DMS53 treated with DMSO at 0.1 percent for 48 hours (cell line): ENCODE results near the gene C19orf81.

Experiments
- DNase-seq: peaks from one replicate; lab custom pipeline; 2025; ENCODE audit not compliant: unreplicated experiment; lab: John Stamatoyannopoulos, UW

C19orf81 gene

DNA sequence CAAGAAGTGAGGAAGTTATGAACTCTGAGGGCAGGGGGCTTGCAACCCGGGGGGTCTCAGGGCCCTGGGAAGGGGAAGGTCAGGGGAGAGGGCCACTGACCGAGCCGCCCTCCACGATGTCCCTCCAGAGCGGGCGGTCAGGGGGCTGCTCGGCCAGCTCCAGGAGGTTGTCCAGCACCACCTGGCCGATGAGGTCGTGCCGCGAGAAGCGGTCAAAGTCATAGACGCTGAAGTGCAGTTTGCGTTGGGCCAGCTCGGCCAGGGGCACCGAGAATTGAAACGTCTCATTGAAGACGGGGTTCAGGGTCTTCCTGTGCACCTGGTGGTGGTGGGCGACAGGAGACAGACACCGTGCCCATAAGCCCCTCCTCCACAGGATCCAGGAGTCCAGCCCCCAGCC lies 20.1 kb upstream of the C19orf81 start:
- no peak for DNase-seq

- DNase-seq: no peak
These were observed 19.4 kb upstream of the C19orf81 start for GRCh38 chr19:50629801-50630200.

DNA sequence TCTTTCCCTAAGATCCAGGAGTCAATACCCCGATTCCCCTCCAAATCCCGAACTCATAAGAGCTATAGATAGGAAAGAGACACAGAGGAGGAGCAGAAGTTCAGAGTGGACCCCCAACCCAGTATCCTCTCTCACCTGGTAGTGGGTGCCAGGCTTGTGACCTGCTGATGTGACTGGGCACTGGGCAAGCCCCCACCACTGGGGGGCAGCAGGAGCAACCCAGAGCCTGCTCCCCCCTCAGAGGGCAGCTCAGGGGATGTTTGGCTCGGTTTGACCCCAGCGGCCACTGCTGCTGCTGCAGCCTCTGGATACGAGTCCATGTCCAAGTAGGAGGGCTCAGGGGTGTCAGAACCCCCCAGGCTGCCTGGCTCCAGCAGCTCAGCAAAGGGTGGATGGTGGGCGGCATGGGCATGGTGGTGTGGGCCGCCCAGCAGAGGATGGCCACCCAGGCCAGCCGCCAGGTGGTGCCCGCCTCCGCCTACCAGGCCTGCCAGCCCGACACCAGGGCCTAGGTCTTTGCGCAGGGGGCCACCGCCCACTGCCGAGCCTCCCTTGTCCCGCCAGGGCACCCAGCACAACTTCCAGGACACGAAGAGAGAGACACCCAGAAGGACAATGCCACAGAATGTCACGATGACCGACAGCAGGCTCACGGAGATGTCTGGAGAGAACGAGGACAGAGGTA lies 17.0 kb upstream of the C19orf81 start:
- DNase-seq: no peak

DNA sequence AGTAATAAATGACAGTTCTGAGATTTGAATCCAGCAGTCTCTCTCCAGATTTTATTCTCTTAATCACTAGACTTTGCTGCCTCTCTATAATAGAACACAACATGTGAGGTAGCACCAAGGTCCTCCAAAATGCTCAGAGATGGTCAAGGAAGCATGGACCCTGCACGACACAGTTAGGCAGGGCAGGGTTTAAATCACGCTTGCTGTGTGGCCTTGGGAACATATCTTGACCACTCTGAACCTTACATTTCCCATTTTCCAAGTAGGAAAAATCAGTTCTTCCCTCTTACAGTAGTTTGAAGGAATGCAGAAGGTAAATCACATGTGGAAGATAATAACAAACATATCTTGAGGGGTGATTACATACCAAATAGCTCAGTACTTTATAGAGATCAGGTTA lies 15.9 kb upstream of the C19orf81 start:
- DNase-seq: no peak

- no peak for DNase-seq
These were observed 15.3 kb upstream of the C19orf81 start for GRCh38 chr19:50633973-50634372.

- DNase-seq: no peak
These were observed 12.7 kb upstream of the C19orf81 start for GRCh38 chr19:50636317-50637085.

- DNase-seq: no peak
These were observed 10.6 kb upstream of the C19orf81 start for GRCh38 chr19:50638600-50638999.

DNA sequence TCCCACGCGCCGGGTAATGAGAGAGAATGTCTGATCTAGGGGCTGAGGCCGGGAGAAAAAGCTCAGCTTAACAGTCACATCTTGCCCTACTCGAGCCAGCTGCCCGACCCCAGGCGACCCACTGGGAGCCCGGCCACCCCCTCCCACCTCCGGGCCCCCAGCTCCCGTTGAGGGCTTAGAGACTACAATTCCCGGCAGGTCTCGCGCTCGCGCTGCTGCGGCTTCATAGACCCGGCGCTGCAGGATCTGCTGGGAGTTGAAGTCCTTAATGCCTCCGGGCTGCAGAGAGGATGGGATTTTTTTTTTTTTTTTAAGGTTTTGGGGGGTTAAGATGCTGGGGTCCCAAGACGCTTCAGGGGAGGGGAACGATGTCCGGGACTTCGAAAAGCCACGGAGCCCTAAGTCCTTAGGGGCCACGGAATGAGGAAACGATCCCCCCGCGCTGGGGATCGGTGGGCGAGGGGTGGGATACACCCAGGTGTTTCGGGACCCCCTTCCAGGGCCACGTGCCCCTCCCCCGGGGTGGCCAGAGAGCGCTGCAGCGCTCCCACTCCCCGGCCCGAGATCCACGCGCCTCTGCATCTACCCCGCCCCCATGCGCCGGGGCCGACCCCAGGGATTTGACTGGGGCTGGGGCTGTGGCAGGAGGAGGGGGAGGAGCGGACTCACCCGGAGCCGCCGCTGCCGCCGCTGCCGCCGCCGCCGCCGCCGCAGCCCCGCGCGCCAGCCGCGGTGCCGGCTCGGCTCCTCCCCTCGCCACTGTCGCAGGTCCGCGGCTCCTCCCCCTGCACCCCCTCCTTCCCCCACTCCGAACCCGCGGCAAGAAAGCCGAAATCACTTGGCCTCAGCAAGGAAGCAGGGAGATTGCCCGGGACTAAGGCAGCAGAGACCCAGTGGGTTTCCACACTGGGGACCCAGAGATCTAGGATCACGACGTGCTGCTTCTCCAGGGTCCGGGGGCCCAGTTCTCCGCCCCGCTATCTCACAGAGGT lies 9.8 kb upstream of the C19orf81 start, which contains the start of gene SYT3:
Gene SYT3 (minus strand): TSS at position 761 of the 992 bp plus-strand sequence. CDS start 2,470 bp downstream, outside the sequence.
- no peak for DNase-seq

- DNase-seq: no peak
These were observed 8.9 kb upstream of the C19orf81 start for GRCh38 chr19:50640368-50640767.

- DNase-seq: no peak
These were observed 4.8 kb upstream of the C19orf81 start for GRCh38 chr19:50644315-50644915.

- DNase-seq: no peak
These were observed 4.1 kb upstream of the C19orf81 start for GRCh38 chr19:50645107-50645506.

GRCh38 chr19:50646074-50646807 lies 3.0 kb upstream of the C19orf81 start:
- DNase-seq: no peak

- no peak for DNase-seq
These were observed 1.2 kb upstream of the C19orf81 start for GRCh38 chr19:50647879-50648615.

GRCh38 chr19:50648659-50649058 lies 586 bp upstream of the C19orf81 start:
- no peak for DNase-seq

GRCh38 chr19:50651174-50651573 lies 1.9 kb downstream of the C19orf81 start:
- no peak for DNase-seq

- no peak for DNase-seq
These were observed 3.5 kb downstream of the C19orf81 start for GRCh38 chr19:50652722-50653121.

- no peak for DNase-seq
These were observed 5.6 kb downstream of the C19orf81 start for GRCh38 chr19:50654882-50655281.

GRCh38 chr19:50657222-50657669 lies 8.0 kb downstream of the C19orf81 start:
- DNase-seq: no peak

- no peak for DNase-seq
These were observed 8.6 kb downstream of the C19orf81 start for GRCh38 chr19:50657712-50658440.
